Left kidney (tissue), 2 donors: ENCODE results near the gene BST1. TPM values are rescaled to one million over a fixed set of nuclear protein-coding genes. Genes with fewer than 3 reads are reported as not detected.
"Not testable (repeated sequence)": the region's sequence is repeated elsewhere in the genome, so short reads cannot be mapped to it uniquely, and the experiment has no call there.

Experiments
- DNase-seq: peaks from one replicate; pipeline ENCODE4 v3.0.0-alpha.2; 2013
- polyA plus RNA-seq: library from polyadenylated mRNA; unstranded; fragments of 120-200 nt; gene quantifications from one replicate; pipeline ENCODE4 v1.2.1, GENCODE V29; 2013; ENCODE audit not compliant: insufficient read length

Gene BST1
- polyA plus RNA-seq, 1 donor = 15.1 TPM

DNA sequence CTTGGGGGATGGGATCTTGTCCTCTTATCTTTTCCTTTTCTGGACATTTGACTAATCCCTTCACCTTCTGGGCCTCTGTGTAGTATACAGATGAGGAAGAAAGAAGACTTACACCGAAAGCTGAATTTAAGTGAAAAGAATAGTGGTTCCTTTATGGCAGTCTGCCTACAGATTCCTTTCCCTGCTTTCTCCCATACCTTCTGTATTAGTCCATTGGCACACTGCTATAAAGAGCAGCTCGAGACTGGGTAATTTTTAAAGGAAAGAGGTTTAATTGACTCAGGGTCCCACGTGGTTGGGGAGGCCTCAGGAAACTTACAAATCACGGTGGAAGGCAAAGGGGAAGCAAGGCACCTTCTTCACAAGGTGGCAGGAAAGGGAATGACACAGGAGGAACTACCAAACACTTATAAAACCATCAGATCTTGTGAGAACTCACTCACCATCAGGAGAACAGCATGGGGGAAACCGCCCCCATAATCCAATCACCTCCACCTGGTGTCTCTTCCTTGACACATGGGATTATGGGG, 41.2 kb downstream of the BST1 start:
- DNase-seq = no peak

- no peak for DNase-seq
These were observed 43.2 kb downstream of the BST1 start for GRCh38 chr4:15746110-15746509.

DNA sequence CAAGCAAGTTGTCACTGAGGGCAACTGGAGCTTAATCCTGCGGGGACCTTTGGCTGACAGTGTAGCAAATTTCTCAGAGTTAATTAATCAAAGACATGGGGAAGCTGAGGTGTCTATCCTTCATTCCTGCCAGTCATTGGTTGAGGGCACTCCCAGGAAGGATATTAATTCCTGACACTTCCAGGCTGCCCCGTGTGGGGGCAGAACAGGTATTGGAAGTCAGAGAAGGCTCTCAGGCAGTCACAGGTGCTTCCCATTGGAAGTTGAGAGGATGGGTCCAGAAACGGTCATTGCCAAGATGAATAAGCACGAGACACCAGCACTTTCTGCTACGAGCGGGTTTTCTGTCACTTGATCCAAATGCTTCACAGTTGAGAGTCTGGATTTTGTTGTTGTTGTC, 46.1 kb downstream of the BST1 start:
- DNase-seq = no peak

DNA sequence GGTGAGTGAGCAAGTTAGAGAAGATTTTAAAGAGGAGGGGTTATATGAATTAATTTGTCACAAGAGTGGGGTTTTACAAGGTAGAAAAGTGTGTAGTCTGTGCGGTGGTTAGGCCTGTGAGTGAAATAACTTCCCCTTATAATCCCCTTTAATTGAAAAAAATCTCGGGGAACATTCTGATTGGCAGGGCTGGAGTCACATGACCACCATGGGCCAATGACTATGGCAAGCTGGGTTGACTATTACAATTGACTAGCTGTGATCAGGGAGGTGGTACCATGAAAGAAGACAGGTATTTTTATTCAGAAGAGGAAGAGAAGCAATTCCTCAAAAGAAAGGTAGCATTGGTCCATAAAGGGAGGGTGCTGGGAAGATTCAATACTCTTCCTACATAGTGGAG, 48.3 kb downstream of the BST1 start:
- DNase-seq = no peak

GRCh38 chr4:15753081-15753480, 50.2 kb downstream of the BST1 start:
- DNase-seq = no peak

DNA sequence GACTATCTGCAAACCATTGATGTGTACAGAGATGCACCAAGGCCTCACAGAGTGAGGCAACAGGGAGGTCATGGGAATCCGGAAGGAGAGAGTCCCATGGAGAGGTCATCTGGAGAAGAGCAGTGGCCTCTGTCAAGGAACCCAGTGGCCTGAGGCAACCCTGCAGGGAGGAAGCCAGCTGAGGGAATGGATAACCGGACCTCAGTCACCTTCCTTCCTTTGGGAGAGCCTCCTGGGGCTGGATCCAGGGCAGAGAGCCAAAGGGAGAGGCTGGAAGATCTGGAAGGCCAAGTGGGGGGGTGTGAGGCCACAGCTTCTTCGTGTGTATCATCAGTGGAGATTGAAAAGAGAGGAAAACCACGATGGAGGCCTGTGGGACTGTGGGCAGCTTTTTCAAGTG, 50.9 kb downstream of the BST1 start:
- no peak for DNase-seq

DNA sequence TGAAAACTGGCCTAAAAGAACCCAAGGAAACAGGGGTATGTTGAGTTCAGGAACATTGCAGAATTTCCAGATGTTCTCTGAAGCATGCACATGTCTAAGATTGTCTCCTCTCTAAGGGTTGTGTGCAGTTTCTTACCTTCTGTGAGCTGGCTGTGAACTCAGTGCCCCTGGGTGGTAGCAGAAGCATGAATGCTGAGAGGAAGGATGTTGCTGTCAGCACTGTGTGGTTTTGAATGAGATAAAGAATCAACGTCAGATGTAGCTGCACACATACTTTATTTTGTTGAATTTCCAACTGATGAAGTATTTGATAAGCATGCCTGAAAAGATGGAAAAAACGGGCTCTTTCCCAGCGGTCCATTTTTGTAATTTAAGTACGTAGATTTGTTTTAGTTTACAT, 51.5 kb downstream of the BST1 start:
- DNase-seq = no peak

DNA sequence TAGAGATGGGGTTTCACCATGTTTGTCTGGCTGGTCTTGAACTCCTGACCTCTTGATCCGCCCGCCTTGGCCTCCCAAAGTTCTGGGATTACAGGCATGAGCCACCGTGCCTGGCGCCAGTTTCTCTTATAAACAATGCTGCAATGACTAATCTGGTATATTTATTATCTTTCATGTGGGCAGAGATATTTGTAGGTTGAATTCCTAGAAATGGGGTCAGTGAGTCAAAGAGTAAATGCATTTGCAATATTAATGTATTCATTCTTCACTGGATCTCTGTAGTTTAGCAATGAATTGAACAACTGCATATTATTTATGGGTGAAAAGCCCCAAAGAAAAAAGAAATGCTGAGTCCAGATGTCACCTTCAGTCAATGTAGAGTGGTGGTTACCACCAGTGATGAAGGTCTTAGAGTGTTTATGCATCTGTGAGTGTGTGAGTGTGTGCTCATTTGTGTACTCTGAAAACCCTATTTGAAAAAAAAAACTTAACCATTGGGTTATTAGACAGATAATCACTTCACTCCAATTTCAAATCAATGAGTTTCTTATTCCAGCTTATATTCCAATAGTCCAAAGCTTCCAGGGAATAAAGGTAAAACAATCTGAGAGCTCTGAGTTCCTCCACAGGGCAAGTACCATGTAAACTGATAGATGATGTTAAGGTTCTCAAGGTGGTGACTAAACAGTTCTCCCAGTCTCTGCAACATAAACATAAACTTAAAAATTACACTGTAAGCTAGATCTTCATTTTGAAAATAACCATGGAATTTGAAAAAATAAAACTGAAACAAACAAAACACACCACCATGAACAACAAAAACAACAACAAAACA, 52.7 kb downstream of the BST1 start:
- no peak for DNase-seq

GRCh38 chr4:15756361-15756861, 53.5 kb downstream of the BST1 start:
- DNase-seq = no peak

DNA sequence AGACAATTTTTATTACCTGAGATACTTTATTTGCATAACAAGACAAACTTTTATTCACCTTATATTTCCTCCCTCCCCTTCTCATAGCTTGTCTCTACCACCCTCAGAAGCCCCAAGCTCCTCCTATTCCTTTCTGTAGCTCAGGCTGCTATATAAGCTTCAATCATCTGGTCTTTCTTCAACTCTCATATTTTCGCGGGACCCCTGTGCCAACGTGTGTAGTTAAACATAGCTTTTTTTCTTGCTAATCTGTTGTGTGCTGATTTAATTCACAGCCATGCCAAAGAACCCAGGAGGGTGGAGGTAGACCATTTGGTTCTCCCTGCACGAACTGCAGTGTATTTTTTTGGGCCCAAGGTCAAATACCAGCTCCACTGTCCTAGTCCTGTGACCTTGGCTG, 54.2 kb downstream of the BST1 start:
- DNase-seq = no peak

DNA sequence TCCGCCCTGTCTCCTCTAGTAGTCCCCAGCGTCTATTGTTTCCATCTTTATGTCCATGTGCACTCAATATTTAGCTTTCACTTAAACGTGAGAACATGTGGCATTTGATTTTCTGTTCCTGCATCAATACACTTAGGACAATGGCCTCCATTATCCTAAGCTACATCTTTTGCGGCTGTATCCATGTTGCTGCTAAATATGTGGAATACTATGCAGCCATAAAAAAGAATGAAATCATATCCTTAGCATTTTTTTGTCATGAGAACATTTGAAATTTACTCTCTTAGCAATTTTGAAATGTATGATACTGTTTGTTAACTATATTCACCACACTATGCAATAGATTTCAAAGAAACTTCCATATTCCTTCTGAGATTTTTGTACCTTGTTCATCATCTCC, 55.4 kb downstream of the BST1 start:
- no peak for DNase-seq

- not testable (repeated sequence) for DNase-seq
These were observed 59.6 kb downstream of the BST1 start for GRCh38 chr4:15762460-15762859.

- no peak for DNase-seq
These were observed 62.5 kb downstream of the BST1 start for GRCh38 chr4:15765391-15765790.

GRCh38 chr4:15765910-15766697, 63.2 kb downstream of the BST1 start:
- no peak for DNase-seq

GRCh38 chr4:15766821-15767220, 64.0 kb downstream of the BST1 start:
- no peak for DNase-seq

DNA sequence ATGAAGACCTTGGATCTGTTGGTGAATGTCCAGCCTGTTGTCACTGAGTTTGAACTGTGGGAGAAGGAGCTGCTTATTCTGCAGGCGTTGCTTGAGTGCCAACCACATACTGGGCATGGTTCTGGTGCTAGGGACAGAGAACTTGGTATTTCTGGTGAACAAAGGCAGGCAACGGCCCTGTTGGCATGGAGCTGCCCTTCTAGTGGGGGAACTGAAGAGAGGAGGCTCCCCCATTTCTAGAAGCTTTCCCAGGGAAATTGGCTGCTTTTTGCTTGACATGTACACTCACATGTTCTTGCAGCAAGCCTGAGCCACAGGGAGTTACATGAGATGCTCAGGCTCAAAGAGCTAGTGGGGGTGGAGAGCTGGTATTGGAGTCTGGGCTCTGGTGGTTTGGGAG, 66.3 kb downstream of the BST1 start:
- no peak for DNase-seq

GRCh38 chr4:15771216-15772058, 68.6 kb downstream of the BST1 start:
- no peak for DNase-seq

- DNase-seq = no peak
These were observed 71.2 kb downstream of the BST1 start for GRCh38 chr4:15774020-15774420.

DNA sequence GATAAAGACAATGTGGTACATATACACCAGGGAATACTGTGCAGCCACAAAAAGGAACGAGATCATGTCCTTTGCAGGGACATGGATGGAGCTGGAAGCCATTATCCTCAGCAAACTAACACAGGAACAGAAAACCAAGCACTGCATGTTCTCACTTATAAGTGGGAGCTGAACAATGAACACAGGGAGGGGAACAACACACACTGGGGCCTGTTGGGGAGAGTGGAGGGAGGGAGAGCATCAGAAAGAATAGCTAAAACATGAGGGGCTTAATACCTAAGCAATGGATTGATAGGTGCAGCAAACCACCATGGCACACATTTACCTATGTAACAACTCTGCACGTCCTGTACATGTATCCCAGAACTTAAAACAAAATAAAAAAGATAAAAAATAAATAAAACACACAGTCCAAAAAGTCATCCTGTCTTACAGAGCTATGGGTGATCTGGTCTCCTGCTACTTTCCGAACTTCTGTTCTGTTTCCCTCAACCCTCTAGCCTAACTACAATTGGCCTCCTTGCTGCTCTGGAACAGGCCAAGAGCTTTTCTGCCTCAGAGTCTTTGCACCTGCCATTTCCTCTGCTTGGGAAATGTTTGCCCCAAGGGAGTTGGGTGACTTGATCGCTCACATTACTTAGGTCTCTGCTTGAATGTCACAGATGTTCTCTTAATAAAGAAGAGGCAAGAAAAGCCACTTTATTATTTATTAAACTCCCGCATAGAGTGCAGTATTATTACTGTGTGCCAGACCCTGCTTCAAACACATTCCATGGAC, 74.2 kb downstream of the BST1 start:
- no peak for DNase-seq

GRCh38 chr4:15777697-15778288, 74.9 kb downstream of the BST1 start:
- DNase-seq = no peak
